SK-N-SH treated with all-trans-retinoic acid at 6 μM for 48 hours (cell line): Measurements from ENCODE around the gene OBSCN.

Source experiments
- ATAC-seq: fragments of 200-7000 bp; cut with Tn5 transposase; 3 replicates; pipeline ENCODE4 v1.9.1; 2020; ENCODE audit warnings: mild to moderate bottlenecking, moderate library complexity
- ARNTL ChIP-seq: fragments of 450-650 bp; formaldehyde crosslinking; IDR thresholded peaks from 2 replicates; pipeline ENCODE4 v1.5.0; 2020; ENCODE audit warnings: low read depth, mild to moderate bottlenecking, moderate library complexity, borderline replicate concordance
- BACH2 ChIP-seq: fragments of 250-450 bp; sonication (Bioruptor Pico); IDR thresholded peaks from 2 replicates; pipeline ENCODE4 v1.9.0; 2021; ENCODE audit warnings: mild to moderate bottlenecking, borderline replicate concordance
- CSDC2 ChIP-seq: fragments of 250-450 bp; sonication (Bioruptor Pico); IDR thresholded peaks from 2 replicates; pipeline ENCODE4 v1.5.0; 2020; ENCODE audit warnings: mild to moderate bottlenecking, moderate library complexity
- ESRRG ChIP-seq: fragments of 250-450 bp; sonication (Bioruptor Pico); IDR thresholded peaks from 2 replicates; pipeline ENCODE4 v1.6.1; 2021; ENCODE audit warnings: mild to moderate bottlenecking
- GLIS3 ChIP-seq: fragments of 250-450 bp; sonication (Bioruptor Pico); IDR thresholded peaks from 2 replicates; pipeline ENCODE4 v1.5.0; 2020; ENCODE audit warnings: mild to moderate bottlenecking, moderate library complexity
- ISL1 ChIP-seq: fragments of 250-450 bp; sonication (Bioruptor Pico); IDR thresholded peaks from 2 replicates; pipeline ENCODE4 v2.1.2; 2022; ENCODE audit warnings: mild to moderate bottlenecking, moderate library complexity
- OSR1 ChIP-seq: fragments of 250-450 bp; sonication (Bioruptor Pico); IDR thresholded peaks from 2 replicates; pipeline ENCODE4 v1.8.0; 2022; ENCODE audit warnings: moderate library complexity, mild to moderate bottlenecking, inconsistent platforms
- PPARA ChIP-seq: fragments of 250-450 bp; sonication (Bioruptor Pico); IDR thresholded peaks from 2 replicates; pipeline ENCODE4 v1.5.0; 2020; ENCODE audit warnings: mild to moderate bottlenecking, borderline replicate concordance
- RARB ChIP-seq: fragments of 250-450 bp; sonication (Bioruptor Pico); IDR thresholded peaks from 2 replicates; pipeline ENCODE4 v1.8.0; 2021; ENCODE audit warnings: mild to moderate bottlenecking, moderate library complexity
- SNAI2 ChIP-seq: fragments of 250-450 bp; sonication (Bioruptor Pico); IDR thresholded peaks from 2 replicates; pipeline ENCODE4 v1.5.0; 2020; ENCODE audit warnings: mild to moderate bottlenecking, moderate library complexity
- TCF4 ChIP-seq: fragments of 250-450 bp; sonication (Bioruptor Pico); IDR thresholded peaks from 2 replicates; pipeline ENCODE4 v1.8.0; 2021; ENCODE audit warnings: mild to moderate bottlenecking, moderate library complexity, borderline replicate concordance
- TOX ChIP-seq: fragments of 250-450 bp; sonication (Bioruptor Pico); IDR thresholded peaks from 2 replicates; pipeline ENCODE4 v1.8.0; 2021; ENCODE audit warnings: mild to moderate bottlenecking, moderate library complexity, borderline replicate concordance
- ZC3H10 ChIP-seq: fragments of 250-450 bp; sonication (Bioruptor Pico); IDR thresholded peaks from 2 replicates; pipeline ENCODE4 v1.5.1; 2021; ENCODE audit warnings: mild to moderate bottlenecking, moderate library complexity
- ZFP3 ChIP-seq: fragments of 250-450 bp; sonication (Bioruptor Pico); IDR thresholded peaks from 2 replicates; pipeline ENCODE4 v1.5.0; 2020; ENCODE audit warnings: mild to moderate bottlenecking, moderate library complexity
- ZFP30 ChIP-seq: fragments of 450-650 bp; formaldehyde crosslinking; IDR thresholded peaks from 2 replicates; pipeline ENCODE4 v1.5.0; 2022; ENCODE audit warnings: mild to moderate bottlenecking, moderate library complexity
- ZNF565 ChIP-seq: fragments of 450-650 bp; formaldehyde crosslinking; conservative IDR thresholded peaks from 2 replicates; pipeline ENCODE4 v1.5.0; 2020; ENCODE audit warnings: low read depth, mild to moderate bottlenecking, moderate library complexity
- ZNF70 ChIP-seq: fragments of 450-650 bp; formaldehyde crosslinking; IDR thresholded peaks from 2 replicates; pipeline ENCODE4 v1.5.0; 2020; ENCODE audit warnings: mild to moderate bottlenecking, moderate library complexity
- TF ChIP-seq, protein P1 (sequence below): fragments of 250-450 bp; sonication (Bioruptor Pico); IDR thresholded peaks from 2 replicates; pipeline ENCODE4 v1.5.0; 2020; ENCODE audit warnings: mild to moderate bottlenecking, moderate library complexity
- TF ChIP-seq, protein P2 (sequence below): fragments of 250-450 bp; sonication (Bioruptor Pico); IDR thresholded peaks from 2 replicates; pipeline ENCODE4 v1.8.0; 2020; ENCODE audit warnings: mild to moderate bottlenecking, moderate library complexity, borderline replicate concordance
- TF ChIP-seq, protein P3 (sequence below): fragments of 250-450 bp; sonication (Bioruptor Pico); IDR thresholded peaks from 2 replicates; pipeline ENCODE4 v1.5.1; 2021; ENCODE audit warnings: mild to moderate bottlenecking, moderate library complexity
- TF ChIP-seq, protein P4 (sequence below): fragments of 250-450 bp; sonication (Bioruptor Pico); IDR thresholded peaks from 2 replicates; pipeline ENCODE4 v1.8.0; 2021; ENCODE audit warnings: low read depth, mild to moderate bottlenecking, moderate library complexity, borderline replicate concordance
- TF ChIP-seq, protein P5 (sequence below): fragments of 250-450 bp; sonication (Bioruptor Pico); IDR thresholded peaks from 2 replicates; pipeline ENCODE4 v1.5.1; 2020; ENCODE audit warnings: low read depth, mild to moderate bottlenecking, moderate library complexity

The OBSCN gene

DNA sequence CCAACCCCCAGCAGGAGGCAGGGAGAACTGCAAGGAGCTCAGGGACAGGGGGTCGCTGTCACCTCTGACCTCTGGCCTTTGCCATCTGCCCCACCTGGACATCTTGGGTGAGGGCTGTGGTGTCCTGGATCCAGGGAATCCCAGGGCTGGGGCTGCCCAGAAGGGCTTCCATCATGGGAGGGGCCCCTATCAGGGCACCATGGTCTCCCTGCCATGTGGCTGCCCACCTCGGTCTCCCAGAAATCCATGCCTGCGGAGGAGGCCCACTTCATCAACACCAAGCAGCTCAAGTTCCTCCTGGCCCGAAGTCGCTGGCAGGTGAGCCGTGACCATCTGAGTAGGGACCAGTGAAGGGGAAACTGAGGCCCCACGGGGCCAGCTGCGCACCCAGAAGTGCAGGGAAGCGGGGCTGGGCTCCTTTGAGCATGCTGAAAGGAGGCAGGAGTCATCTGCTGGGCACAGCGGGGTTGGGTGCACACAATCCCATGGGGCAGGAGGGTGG is 162.6 kb downstream of the OBSCN start:
- ATAC-seq, result no peak
- TF ChIP-seq ZC3H10 (CRISPR knock-in tag), result no peak
- no peak for TF ChIP-seq BACH2
- TF ChIP-seq ESRRG (CRISPR knock-in tag), result no peak
- TF ChIP-seq, protein P1, sequence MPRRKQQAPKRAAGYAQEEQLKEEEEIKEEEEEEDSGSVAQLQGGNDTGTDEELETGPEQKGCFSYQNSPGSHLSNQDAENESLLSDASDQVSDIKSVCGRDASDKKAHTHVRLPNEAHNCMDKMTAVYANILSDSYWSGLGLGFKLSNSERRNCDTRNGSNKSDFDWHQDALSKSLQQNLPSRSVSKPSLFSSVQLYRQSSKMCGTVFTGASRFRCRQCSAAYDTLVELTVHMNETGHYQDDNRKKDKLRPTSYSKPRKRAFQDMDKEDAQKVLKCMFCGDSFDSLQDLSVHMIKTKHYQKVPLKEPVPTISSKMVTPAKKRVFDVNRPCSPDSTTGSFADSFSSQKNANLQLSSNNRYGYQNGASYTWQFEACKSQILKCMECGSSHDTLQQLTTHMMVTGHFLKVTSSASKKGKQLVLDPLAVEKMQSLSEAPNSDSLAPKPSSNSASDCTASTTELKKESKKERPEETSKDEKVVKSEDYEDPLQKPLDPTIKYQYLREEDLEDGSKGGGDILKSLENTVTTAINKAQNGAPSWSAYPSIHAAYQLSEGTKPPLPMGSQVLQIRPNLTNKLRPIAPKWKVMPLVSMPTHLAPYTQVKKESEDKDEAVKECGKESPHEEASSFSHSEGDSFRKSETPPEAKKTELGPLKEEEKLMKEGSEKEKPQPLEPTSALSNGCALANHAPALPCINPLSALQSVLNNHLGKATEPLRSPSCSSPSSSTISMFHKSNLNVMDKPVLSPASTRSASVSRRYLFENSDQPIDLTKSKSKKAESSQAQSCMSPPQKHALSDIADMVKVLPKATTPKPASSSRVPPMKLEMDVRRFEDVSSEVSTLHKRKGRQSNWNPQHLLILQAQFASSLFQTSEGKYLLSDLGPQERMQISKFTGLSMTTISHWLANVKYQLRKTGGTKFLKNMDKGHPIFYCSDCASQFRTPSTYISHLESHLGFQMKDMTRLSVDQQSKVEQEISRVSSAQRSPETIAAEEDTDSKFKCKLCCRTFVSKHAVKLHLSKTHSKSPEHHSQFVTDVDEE (CRISPR knock-in tag), result no peak
- TF ChIP-seq ARNTL (CRISPR knock-in tag), result no peak
- no peak for TF ChIP-seq PPARA
- TF ChIP-seq ZFP30 (CRISPR knock-in tag), result no peak
- no peak for TF ChIP-seq ZNF565 (CRISPR knock-in tag)
- TF ChIP-seq CSDC2 (CRISPR knock-in tag), result no peak
- TF ChIP-seq GLIS3 (CRISPR knock-in tag), result no peak
- TF ChIP-seq, protein P2, sequence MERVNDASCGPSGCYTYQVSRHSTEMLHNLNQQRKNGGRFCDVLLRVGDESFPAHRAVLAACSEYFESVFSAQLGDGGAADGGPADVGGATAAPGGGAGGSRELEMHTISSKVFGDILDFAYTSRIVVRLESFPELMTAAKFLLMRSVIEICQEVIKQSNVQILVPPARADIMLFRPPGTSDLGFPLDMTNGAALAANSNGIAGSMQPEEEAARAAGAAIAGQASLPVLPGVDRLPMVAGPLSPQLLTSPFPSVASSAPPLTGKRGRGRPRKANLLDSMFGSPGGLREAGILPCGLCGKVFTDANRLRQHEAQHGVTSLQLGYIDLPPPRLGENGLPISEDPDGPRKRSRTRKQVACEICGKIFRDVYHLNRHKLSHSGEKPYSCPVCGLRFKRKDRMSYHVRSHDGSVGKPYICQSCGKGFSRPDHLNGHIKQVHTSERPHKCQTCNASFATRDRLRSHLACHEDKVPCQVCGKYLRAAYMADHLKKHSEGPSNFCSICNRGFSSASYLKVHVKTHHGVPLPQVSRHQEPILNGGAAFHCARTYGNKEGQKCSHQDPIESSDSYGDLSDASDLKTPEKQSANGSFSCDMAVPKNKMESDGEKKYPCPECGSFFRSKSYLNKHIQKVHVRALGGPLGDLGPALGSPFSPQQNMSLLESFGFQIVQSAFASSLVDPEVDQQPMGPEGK (CRISPR knock-in tag), result no peak
- TF ChIP-seq SNAI2 (CRISPR knock-in tag), result no peak
- no peak for TF ChIP-seq OSR1 (CRISPR knock-in tag)
- TF ChIP-seq, protein P3, sequence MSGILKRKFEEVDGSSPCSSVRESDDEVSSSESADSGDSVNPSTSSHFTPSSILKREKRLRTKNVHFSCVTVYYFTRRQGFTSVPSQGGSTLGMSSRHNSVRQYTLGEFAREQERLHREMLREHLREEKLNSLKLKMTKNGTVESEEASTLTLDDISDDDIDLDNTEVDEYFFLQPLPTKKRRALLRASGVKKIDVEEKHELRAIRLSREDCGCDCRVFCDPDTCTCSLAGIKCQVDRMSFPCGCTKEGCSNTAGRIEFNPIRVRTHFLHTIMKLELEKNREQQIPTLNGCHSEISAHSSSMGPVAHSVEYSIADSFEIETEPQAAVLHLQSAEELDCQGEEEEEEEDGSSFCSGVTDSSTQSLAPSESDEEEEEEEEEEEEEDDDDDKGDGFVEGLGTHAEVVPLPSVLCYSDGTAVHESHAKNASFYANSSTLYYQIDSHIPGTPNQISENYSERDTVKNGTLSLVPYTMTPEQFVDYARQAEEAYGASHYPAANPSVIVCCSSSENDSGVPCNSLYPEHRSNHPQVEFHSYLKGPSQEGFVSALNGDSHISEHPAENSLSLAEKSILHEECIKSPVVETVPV (CRISPR knock-in tag), result no peak
- TF ChIP-seq ZFP3 (CRISPR knock-in tag), result no peak
- no peak for TF ChIP-seq ISL1 (CRISPR knock-in tag)
- no peak for TF ChIP-seq ZNF70 (CRISPR knock-in tag)
- TF ChIP-seq TCF4 (CRISPR knock-in tag), result no peak
- no peak for TF ChIP-seq RARB (CRISPR knock-in tag)

DNA sequence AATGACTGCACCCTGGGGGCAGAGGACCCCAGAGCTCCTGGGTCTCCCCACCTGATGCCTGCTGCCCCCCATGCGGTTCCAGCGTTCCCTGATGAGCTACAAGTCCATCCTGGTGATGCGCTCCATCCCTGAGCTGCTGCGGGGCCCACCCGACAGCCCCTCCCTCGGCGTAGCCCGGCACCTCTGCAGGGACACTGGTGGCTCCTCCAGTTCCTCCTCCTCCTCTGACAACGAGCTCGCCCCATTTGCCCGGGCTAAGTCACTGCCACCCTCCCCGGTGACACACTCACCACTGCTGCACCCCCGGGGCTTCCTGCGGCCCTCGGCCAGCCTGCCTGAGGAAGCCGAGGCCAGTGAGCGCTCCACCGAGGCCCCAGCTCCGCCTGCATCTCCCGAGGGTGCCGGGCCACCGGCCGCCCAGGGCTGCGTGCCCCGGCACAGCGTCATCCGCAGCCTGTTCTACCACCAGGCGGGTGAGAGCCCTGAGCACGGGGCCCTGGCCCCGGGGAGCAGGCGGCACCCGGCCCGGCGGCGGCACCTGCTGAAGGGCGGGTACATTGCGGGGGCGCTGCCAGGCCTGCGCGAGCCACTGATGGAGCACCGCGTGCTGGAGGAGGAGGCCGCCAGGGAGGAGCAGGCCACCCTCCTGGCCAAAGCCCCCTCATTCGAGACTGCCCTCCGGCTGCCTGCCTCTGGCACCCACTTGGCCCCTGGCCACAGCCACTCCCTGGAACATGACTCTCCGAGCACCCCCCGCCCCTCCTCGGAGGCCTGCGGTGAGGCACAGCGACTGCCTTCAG is 163.3 kb downstream of the OBSCN start:
- ATAC-seq, result no peak
- TF ChIP-seq ZNF70 (CRISPR knock-in tag), result no peak
- no peak for TF ChIP-seq ZNF565 (CRISPR knock-in tag)
- TF ChIP-seq ZC3H10 (CRISPR knock-in tag), result no peak
- TF ChIP-seq SNAI2 (CRISPR knock-in tag), result no peak
- TF ChIP-seq BACH2, result no peak
- no peak for TF ChIP-seq ARNTL (CRISPR knock-in tag)
- TF ChIP-seq, protein P4, sequence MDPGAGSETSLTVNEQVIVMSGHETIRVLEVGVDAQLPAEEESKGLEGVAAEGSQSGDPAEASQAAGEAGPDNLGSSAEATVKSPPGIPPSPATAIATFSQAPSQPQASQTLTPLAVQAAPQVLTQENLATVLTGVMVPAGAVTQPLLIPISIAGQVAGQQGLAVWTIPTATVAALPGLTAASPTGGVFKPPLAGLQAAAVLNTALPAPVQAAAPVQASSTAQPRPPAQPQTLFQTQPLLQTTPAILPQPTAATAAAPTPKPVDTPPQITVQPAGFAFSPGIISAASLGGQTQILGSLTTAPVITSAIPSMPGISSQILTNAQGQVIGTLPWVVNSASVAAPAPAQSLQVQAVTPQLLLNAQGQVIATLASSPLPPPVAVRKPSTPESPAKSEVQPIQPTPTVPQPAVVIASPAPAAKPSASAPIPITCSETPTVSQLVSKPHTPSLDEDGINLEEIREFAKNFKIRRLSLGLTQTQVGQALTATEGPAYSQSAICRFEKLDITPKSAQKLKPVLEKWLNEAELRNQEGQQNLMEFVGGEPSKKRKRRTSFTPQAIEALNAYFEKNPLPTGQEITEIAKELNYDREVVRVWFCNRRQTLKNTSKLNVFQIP (CRISPR knock-in tag), result no peak
- TF ChIP-seq GLIS3 (CRISPR knock-in tag), result no peak
- no peak for TF ChIP-seq ISL1 (CRISPR knock-in tag)
- TF ChIP-seq TOX, result no peak
- TF ChIP-seq RARB (CRISPR knock-in tag), result no peak
- no peak for TF ChIP-seq ESRRG (CRISPR knock-in tag)
- no peak for TF ChIP-seq OSR1 (CRISPR knock-in tag)
- no peak for TF ChIP-seq CSDC2 (CRISPR knock-in tag)
- TF ChIP-seq, protein P5, sequence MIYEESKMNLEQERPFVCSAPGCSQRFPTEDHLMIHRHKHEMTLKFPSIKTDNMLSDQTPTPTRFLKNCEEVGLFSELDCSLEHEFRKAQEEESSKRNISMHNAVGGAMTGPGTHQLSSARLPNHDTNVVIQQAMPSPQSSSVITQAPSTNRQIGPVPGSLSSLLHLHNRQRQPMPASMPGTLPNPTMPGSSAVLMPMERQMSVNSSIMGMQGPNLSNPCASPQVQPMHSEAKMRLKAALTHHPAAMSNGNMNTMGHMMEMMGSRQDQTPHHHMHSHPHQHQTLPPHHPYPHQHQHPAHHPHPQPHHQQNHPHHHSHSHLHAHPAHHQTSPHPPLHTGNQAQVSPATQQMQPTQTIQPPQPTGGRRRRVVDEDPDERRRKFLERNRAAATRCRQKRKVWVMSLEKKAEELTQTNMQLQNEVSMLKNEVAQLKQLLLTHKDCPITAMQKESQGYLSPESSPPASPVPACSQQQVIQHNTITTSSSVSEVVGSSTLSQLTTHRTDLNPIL (CRISPR knock-in tag), result no peak
